ENCODE measurements around the gene ACTN3.
"Not testable (repeated sequence)": the region's sequence is repeated elsewhere in the genome, so short reads cannot be mapped to it uniquely, and the experiment has no call there.

Gene ACTN3

DNA sequence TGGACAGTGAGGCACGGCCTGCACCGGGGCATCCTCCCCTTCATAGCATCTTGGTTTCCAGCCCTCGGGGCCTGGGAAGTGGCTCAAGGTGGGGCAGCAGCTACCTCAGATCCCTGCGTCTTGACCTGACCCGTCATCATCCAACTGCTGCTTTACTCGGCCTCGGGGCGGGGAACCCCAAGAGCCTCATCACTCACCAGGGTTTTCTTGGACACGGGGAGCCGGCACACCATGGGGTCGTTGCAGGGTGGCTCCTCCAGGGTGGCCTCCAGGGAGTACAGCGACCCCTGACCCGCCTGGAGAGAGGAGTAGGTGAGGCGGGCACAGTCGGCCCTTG is 21.1 kb downstream of the ACTN3 start:
- DNase-seq = no peak

- peak in 3 of 4 experiments; percentile 47 to 64 (median 50) for DNase-seq
Measured at GRCh38 chr11:66568124-66568916, 21.6 kb downstream of the ACTN3 start, which contains the start of gene CTSF. TSS of gene CTSF (minus strand) at chr11:66568606. CDS start at chr11:66568486, 120 bp downstream.

- no peak for DNase-seq
Measured at GRCh38 chr11:66569076-66569475, 22.4 kb downstream of the ACTN3 start.

DNA sequence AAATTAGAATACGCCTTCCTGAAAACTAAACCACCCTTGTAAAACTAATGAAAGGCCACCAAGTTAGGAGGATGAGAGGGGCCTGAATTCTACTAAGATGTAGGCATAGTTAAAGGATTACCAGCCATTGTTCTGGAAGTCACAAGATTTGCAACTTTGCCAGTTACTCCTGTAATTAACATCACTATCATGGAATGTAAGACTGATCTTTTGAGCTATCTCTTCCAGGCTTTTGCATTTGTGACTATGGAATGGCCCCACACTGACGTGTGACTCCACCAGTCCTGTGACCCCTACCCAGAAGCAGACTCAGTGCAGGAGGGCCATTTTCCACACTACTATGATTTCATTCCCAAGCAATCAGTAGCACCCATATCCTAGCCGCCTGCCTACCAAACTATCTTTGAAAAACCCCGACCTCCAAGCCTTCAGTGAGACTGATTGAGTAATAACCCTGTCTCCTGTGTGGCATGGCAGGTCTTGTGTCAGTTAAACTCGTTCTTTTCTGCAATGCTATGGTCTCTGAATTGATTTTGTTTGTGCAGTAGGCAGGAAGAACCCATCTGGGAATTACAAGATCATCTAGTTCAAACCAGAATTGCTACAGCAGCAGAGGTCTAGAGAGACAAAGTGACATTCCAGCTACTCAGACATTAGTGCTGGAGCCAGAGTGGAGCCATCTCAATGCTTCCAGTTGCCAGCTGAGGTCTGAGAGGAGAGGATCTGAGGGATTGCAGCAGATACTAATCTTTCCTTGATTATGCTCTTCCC is 23.6 kb downstream of the ACTN3 start:
- DNase-seq = no peak

DNA sequence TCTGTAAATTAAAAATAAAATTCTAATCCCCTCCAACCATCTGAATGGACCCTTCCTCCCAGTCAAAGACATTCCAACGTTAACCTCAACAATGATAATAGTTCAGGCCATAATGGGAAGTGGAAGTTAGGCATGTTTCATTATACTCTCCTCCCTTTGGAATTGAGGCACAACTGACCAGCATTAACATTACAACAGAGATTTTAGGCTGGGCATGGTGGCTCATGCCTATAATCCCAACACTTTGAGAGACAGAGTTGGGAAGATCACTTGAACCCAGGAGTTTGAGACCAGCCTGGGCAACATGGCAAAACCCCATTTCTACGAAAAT is 24.1 kb downstream of the ACTN3 start:
- DNase-seq = no peak

GRCh38 chr11:66579017-66579606 is 32.4 kb downstream of the ACTN3 start:
- peak; percentile 48 to 68 (median 64) for DNase-seq

GRCh38 chr11:66580803-66581202 is 34.1 kb downstream of the ACTN3 start:
- no peak for DNase-seq

DNA sequence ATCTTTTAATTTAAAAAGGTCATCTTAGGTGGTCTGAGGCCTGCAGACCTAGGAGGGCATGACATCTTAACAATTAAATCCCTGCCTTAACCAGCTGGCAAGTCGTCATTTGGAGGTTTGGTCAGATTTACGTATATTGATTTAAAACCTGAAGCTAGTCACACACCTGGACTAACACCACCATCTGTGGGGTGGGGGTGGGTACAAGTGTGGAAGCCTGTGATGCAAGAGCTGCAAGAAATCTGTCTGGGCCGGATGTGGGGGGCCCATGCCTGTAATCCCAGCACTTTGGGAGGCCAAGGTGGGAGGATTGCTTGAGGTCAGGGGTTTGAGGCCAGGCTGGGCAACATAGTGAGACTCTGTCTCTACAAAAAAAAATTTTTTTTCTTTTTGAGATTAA is 34.6 kb downstream of the ACTN3 start:
- no peak for DNase-seq

DNA sequence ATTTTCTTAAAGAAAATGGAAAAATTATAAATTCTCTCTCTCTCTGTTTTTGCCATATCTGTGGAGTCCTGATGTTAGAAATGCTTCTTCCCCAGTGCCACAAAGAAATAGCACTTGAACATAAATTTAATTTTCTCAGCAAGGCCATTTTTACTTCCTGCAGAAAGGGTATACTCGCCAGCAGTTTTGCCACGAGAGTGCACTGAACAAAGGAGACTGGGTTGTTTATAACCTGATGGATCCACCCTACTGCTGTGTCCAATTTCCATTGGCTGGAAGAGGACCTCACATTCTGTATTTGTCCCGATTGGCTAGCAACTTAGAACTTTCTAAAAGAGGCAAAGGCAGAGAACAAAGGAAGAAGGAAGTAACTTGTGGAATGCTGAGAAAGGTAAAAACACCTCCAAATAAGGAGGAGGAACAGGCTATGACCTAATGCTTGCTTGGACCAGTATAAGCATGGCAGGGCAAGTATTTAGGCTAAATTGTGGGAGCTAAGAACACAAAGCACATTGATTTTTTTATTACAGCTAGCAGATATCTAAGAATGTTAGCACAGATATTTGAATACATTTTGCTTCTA is 36.0 kb downstream of the ACTN3 start:
- DNase-seq = not testable (repeated sequence)

DNA sequence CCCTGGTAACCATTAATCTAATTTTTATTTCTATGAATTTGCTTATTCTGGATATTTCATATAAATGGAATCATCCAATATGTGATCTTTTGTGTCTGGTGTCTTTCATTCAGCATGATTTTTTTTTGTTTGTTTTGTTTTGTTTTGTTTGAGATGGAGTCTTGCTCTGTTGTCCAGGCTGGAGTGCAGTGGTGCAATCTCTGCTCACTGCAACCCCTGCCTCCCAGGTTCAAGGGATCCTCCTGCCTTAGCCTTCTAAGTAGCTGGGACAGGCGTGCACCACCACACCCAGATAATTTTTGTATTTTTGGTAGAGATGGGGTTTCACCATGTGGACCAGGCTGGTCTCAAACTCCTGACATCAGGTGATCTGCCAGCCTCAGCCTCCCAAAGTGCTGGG is 38.7 kb downstream of the ACTN3 start:
- DNase-seq = not testable (repeated sequence)

DNA sequence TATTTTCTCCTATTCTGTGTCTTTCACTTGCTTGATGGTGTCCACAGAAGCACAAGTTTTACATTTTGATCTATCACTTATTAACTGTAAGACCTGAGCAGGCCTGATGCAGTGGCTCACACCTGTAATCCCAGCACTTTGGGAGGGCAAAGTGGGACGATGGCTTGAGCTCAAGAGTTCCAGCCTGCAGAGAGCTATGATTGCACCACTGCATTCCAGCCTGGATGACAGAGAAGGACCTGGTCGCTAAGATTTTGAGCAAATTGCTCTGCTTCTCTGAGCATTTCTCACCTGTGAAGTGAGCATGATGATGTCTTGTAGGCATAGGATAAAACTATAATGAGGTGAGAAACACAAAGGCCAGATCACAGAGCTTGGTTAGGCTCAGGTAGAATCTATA is 39.4 kb downstream of the ACTN3 start:
- DNase-seq = no peak

- not testable (repeated sequence) for DNase-seq
Measured at GRCh38 chr11:66589315-66589714, 42.6 kb downstream of the ACTN3 start.

DNA sequence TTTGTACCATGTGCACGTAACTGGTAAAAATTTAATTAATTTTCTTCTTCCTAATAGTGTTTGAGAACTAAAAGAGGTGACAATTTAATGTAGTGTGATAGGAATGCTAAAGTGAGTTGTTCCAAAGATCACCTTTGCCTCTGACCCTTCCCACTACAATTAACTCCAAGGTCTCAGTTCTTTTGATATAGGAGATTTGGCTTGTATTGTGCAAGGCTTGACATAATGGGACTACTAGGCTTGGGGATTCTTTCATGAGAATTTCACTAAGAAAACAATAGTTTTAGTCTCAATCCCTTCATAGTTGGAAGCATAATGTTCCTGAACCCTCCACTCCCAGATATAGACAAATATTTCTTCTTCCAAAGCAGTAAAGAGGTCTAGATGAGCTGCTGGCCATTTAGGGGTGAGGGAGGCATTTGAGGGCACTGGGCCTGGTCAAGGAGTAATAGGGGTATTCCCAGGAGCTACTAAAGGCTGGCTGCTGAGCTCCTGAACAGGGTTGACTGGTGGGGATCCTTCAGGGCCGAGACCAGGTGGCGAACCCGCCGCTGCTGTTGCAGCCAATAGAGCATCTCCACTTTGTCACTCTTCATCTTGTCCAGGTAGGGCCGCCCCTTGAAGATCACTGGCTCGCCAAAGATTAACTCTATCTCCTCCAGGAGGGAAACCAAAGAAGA is 43.4 kb downstream of the ACTN3 start:
- DNase-seq = no peak

DNA sequence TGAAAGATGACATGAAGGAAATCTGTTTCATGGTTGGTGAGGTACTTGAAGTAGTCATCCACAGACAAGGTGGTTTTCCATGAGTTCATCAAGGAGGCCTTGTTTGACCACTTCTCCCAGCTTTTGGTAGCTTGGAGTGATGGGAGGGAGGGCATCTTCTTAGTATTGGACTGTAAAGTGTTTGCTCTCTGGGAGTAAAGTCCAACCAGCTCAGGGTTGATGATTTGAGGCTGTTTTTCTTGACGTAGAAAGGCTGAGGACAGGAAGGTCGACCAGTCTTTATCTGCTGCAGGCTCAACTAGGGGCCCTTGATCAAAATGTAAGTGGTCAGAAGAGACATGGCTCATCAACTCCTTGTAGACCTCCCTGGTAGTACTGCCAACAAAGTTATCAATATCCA is 44.5 kb downstream of the ACTN3 start:
- DNase-seq = no peak

DNA sequence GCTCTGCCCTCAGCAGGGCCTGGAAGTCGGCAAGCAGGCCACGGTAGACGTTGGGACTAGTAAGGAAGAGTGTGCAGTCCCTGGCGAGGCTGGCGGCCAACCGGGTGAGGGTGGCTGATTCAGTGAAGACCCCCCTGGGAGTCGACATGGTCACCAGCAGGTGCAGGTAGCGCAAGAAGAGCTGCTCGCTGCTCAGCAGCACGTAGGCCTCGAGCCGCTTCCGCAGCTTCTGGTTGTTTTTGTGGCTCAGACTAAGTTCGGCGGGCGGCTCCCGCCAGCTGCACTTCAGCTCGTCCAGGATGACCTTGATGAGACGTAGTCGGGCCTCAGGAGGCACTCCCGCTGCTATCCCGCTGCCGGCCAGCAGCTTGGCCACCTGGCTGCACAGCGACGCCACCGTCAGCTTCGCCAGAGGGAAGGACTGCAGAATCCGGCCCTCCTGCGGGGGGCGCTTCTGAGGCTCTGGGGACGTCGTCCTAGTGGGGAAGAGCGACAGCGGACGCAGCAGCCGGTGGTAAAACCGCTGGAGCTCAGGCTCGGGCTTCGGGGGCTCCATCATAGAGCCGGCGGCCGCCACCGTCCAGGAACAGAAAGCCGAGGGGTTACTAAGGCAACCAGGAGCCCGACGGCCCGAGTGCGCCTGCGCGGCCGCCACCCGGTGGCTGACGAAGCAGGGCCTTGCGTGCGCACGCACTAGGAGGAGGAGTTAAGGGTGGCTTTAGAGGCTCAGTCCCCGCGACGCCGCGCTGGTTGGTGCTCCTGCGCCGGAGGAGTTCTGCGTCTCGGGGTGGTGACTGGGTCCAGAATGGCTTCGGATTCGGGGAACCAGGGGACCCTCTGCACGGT is 46.0 kb downstream of the ACTN3 start, which contains the start of the genes CCDC87 and CCS:
CCDC87 (minus strand) TSS at position 607 of the 846 bp plus-strand sequence; CDS start at position 559, 48 bp downstream.
CCS (plus strand) TSS at position 729 of the 846 bp plus-strand sequence; CDS start at position 806, 77 bp downstream.
- DNase-seq = peak; percentile 90 to 98 (median 98)

GRCh38 chr11:66593303-66593635 is 46.6 kb downstream of the ACTN3 start:
- no peak for DNase-seq

- no peak for DNase-seq
Measured at GRCh38 chr11:66593650-66594049, 46.9 kb downstream of the ACTN3 start.

- no peak for DNase-seq
Measured at GRCh38 chr11:66595245-66595904, 48.7 kb downstream of the ACTN3 start.

DNA sequence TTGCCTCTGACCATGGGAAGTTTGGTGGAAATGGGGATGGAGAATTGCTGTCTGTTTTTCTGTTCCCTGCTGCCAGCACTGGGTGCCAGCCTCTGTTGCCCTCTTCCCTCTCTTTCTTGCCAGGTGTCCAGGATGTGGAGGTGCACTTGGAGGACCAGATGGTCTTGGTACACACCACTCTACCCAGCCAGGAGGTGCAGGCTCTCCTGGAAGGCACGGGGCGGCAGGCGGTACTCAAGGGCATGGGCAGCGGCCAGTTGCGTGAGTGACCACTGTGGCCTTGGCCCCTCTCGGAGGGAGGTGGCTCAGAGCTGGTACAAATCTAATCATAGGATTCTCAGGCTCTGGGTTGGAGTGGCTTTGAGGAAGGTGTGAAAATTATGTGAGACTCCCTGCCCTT is 52.3 kb downstream of the ACTN3 start:
- DNase-seq = no peak

DNA sequence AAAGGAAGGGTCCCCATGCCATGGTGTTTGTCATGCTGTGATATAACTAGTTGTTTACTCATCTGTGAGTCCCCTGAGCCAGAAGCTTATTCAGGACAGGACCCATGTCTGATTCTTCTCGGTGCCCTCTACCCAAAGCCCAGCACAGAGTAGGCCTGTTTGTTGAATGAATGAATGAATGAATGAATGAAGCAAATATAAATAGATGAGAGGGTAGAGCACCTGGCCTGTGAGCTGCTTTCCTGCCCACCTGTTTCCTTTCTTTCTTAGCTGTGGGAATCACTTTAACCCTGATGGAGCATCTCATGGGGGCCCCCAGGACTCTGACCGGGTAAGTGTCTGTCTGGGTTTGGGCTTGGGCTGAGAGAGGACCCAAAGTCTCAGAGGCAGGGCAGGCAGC is 53.5 kb downstream of the ACTN3 start:
- DNase-seq = no peak

DNA sequence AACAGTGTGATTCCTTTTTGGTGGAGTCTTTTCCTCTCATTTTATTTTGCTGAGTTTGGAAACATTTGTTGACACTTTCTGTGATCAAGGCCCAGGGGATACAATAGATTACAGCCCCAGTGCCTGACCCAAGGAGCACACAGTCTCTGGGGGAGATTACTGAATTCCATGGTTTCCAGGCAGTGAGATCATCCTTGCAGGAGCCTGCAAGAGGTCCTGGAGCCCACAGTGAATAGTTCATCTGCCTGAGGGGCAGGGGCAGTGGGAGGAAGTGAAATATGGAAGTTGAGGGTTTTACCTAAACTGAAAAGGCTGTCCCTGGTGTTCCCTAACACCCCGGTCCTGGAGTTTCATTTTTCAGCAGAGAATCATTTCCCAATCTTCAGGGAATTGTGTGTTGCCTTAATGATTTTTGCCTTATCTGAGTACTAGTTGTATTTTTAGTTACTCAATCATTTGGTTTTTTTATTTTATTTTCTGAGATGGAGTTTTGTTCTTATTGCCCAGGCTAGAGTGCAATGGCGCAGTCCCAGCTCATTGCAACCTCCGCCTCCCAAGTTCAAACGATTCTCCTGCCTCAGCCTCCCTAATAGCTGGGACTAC is 54.0 kb downstream of the ACTN3 start:
- DNase-seq = no peak

All from activated naive CD4-positive, alpha-beta T cell (primary cell).